ENCODE data around the gene ANP32A. TPM values are rescaled to one million over a fixed set of nuclear protein-coding genes. Genes with fewer than 3 reads are reported as not detected.

ANP32A gene
- total RNA-seq, 1 experiment from 2014 or later = 220 TPM

GRCh38 chr15:68868296-68868695 lies 47.6 kb upstream of the ANP32A start:
- POLR2A ChIA-PET = no interaction called here
- Histone ChIP-seq H3K9me2 (ENCODE audit: insufficient read depth) (no peaks in the 10 kb centered on the region), H3K4me1 (ENCODE audit: control insufficient read depth in 1 of 2, insufficient read depth in 2 of 2, low read length in 2 of 2) (no peaks in the 10 kb centered on the region), H3K27ac (ENCODE audit: low read depth, low read length) (no peak overlapping the region), H4K20me1 (ENCODE audit: insufficient read depth) (no peaks in the 10 kb centered on the region), H3K27me3 (ENCODE audit: insufficient read depth, low read length) (no peaks in the 10 kb centered on the region), H3K9ac (ENCODE audit: low read length) (no peak overlapping the region), H3K79me2 (ENCODE audit: insufficient read depth, low read length) (no peaks in the 10 kb centered on the region), H3K4me2 (ENCODE audit: low read length) (no peak overlapping the region), H3K9me3 (ENCODE audit: control insufficient read depth in 1 of 2, insufficient read depth in 1 of 2, low read depth in 1 of 2, low read length in 2 of 2) (no peaks in the 10 kb centered on the region), H3K4me3 (replicated peaks in 1 of 2; ENCODE audit: low read depth in 1 of 2, low read length in 2 of 2) (no peak overlapping the region), H2AFZ (ENCODE audit: low read depth, low read length, poor library complexity, severe bottlenecking) (no peak overlapping the region), H3K36me3 (ENCODE audit: control insufficient read depth in 1 of 2, insufficient read depth in 2 of 2, low read length in 2 of 2) (no peaks in the 10 kb centered on the region)
- no TSS peak for BruUV-seq (replicated peaks)
- CTCF ChIA-PET = no interaction called here
- intact Hi-C loops (cut with micrococcal nuclease) = no loop called here
- no peak for ATAC-seq
- DNase-seq (ENCODE audit: low read depth, low spot score) = no peak
- RAD21 ChIA-PET (ENCODE audit: low non-redundant PET in 1 of 2, low total read pairs in 2 of 2, uncharacterized antibody in 2 of 2, unreplicated experiment in 2 of 2) = no interaction called here
- no peak for TF ChIP-seq CEBPB (IDR thresholded peaks at IDR 0.05; ENCODE audit: low read depth)
- TF ChIP-seq ZFX (IDR thresholded peaks at IDR 0.05) = no peak
- no peak for TF ChIP-seq CBX3 (IDR thresholded peaks at IDR 0.05; ENCODE audit: low read depth)
- no peak for TF ChIP-seq CTCF (IDR thresholded peaks at IDR 0.05 in 2 of 3, conservative IDR thresholded peaks at IDR 0.05 in 1 of 3; ENCODE audit: borderline replicate concordance in 1 of 3, insufficient read depth in 1 of 3, low read depth in 2 of 3, low read length in 2 of 3)
- no peak for TF ChIP-seq EZH2phosphoT487 (IDR thresholded peaks at IDR 0.05; ENCODE audit: borderline replicate concordance)
- TF ChIP-seq SRF (IDR thresholded peaks at IDR 0.05; ENCODE audit: low read depth) = no peak
- no peak for TF ChIP-seq RAD21 (IDR thresholded peaks at IDR 0.05; ENCODE audit: low read depth)
- no peak for TF ChIP-seq EGR1 (IDR thresholded peaks at IDR 0.05; ENCODE audit: low read depth)
- TF ChIP-seq POLR2AphosphoS5 (IDR thresholded peaks at IDR 0.05; ENCODE audit: low read depth, low read length) = no peak
- TF ChIP-seq ELF1 (IDR thresholded peaks at IDR 0.05; ENCODE audit: borderline replicate concordance, low read depth) = no peak

- H3K9me3 ChIP-seq (ENCODE audit: control insufficient read depth in 1 of 2, insufficient read depth in 1 of 2, low read depth in 1 of 2, low read length in 2 of 2) = peaks cover 0 to 8% of the 10 kb centered on the region in 2 experiments; a peak in 2 of 4 replicates
- CTCF ChIA-PET = no interaction called here
- ATAC-seq = no peak
- H3K9ac ChIP-seq (ENCODE audit: low read length) = no peak overlapping the region
- POLR2A ChIA-PET = no interaction called here
- RAD21 ChIA-PET (ENCODE audit: low non-redundant PET in 1 of 2, low total read pairs in 2 of 2, uncharacterized antibody in 2 of 2, unreplicated experiment in 2 of 2) = no interaction called here
- no peak overlapping the region for H3K27ac ChIP-seq (ENCODE audit: low read depth, low read length)
- intact Hi-C loops (cut with micrococcal nuclease) = no loop called here
- H3K4me2 ChIP-seq (ENCODE audit: low read length) = no peak overlapping the region
- BruUV-seq (replicated peaks) = no TSS peak
- H3K79me2 ChIP-seq (ENCODE audit: insufficient read depth, low read length) = no peaks in the 10 kb centered on the region
- no peaks in the 10 kb centered on the region for H3K4me1 ChIP-seq (ENCODE audit: control insufficient read depth in 1 of 2, insufficient read depth in 2 of 2, low read length in 2 of 2)
- H3K9me2 ChIP-seq (ENCODE audit: insufficient read depth) = no peaks in the 10 kb centered on the region
- no peaks in the 10 kb centered on the region for H3K36me3 ChIP-seq (ENCODE audit: control insufficient read depth in 1 of 2, insufficient read depth in 2 of 2, low read length in 2 of 2)
- H3K27me3 ChIP-seq (ENCODE audit: insufficient read depth, low read length) = no peaks in the 10 kb centered on the region
- DNase-seq (ENCODE audit: low read depth, low spot score) = no peak
- H2AFZ ChIP-seq (ENCODE audit: low read depth, low read length, poor library complexity, severe bottlenecking) = no peak overlapping the region
- H3K4me3 ChIP-seq (replicated peaks in 1 of 2; ENCODE audit: low read depth in 1 of 2, low read length in 2 of 2) = no peak overlapping the region
- no peaks in the 10 kb centered on the region for H4K20me1 ChIP-seq (ENCODE audit: insufficient read depth)
- TF ChIP-seq ZNF274 (IDR thresholded peaks at IDR 0.05; ENCODE audit: low read depth, low read length) = no peak
- TF ChIP-seq POLR2A (IDR thresholded peaks at IDR 0.05; ENCODE audit: borderline replicate concordance, extremely low read depth, insufficient read depth, insufficient read length) = no peak
- no peak for TF ChIP-seq SRF (IDR thresholded peaks at IDR 0.05; ENCODE audit: low read depth)
- TF ChIP-seq CEBPB (IDR thresholded peaks at IDR 0.05; ENCODE audit: low read depth) = no peak
- TF ChIP-seq YY1 (IDR thresholded peaks at IDR 0.05; ENCODE audit: extremely low read depth, insufficient replicate concordance, low read depth, low read length) = no peak
- no peak for TF ChIP-seq ZBTB33 (IDR thresholded peaks at IDR 0.05; ENCODE audit: extremely low read depth, insufficient replicate concordance, low read length)
Observed at GRCh38 chr15:68862415-68862814, 41.7 kb upstream of the ANP32A start.
